Common myeloid progenitor, CD34-positive (primary cell): Measurements from ENCODE around the gene PTGES.
"Not testable (repeated sequence)": the region's sequence is repeated elsewhere in the genome, so short reads cannot be mapped to it uniquely, and the experiment has no call there.

Source experiments
- CTCF ChIA-PET: fragments of 350-600 bp; sonication (Branson Sonifier 250); formaldehyde crosslinking; loops from one replicate; lab custom pipeline; 2021; ENCODE audit warnings: antibody characterized with exemption; lab: Charles Lee
- POLR2A ChIA-PET: fragments of 350-600 bp; sonication (Branson Sonifier 250); formaldehyde crosslinking; loops from one replicate; lab custom pipeline; 2021; ENCODE audit warnings: antibody characterized with exemption; lab: Charles Lee
- DNase-seq, 3 donors: peaks; one replicate each; pipeline versions ENCODE4 v3.0.0 to v3.0.0-alpha.2; 2013
- H3K27ac ChIP-seq, 2 experiments: 1 replicate in 1 of 2; 2 replicates in 1 of 2; pipeline ENCODE4 v1.7.0; 2013; ENCODE audit warnings: inconsistent platforms in 2 of 2, low read length in 2 of 2, mild to moderate bottlenecking in 2 of 2, low read depth in 1 of 2, moderate library complexity in 1 of 2; ENCODE audit not compliant: severe bottlenecking in 2 of 2, insufficient read depth in 1 of 2, poor library complexity in 1 of 2
- H3K27me3 ChIP-seq, 5 experiments: replicated peaks in 2 of 5; 1 replicate in 3 of 5; 2 replicates in 2 of 5; pipeline versions ENCODE4 v1.6.1 to v1.7.0; 2013; ENCODE audit warnings: low read length in 4 of 5, mild to moderate bottlenecking in 2 of 5, moderate library complexity in 2 of 5, inconsistent platforms in 1 of 5; ENCODE audit not compliant: insufficient read depth in 5 of 5, control insufficient read depth in 4 of 5
- H3K36me3 ChIP-seq, 4 experiments: 1 replicate in 2 of 4; 2 replicates in 2 of 4; pipeline versions ENCODE4 v1.6.1 to v1.7.0; 2013; ENCODE audit warnings: low read length in 3 of 4, control low read depth in 1 of 4, mild to moderate bottlenecking in 1 of 4; ENCODE audit not compliant: control insufficient read depth in 4 of 4, insufficient read depth in 4 of 4
- H3K4me1 ChIP-seq, 4 experiments: 1 replicate in 3 of 4; 2 replicates in 1 of 4; pipeline versions ENCODE4 v1.6.1 to v1.7.1; 2013; ENCODE audit warnings: low read length in 3 of 4, mild to moderate bottlenecking in 3 of 4, control low read depth in 1 of 4, inconsistent platforms in 1 of 4, moderate library complexity in 1 of 4; ENCODE audit not compliant: control insufficient read depth in 4 of 4, insufficient read depth in 4 of 4; ENCODE audit errors: control extremely low read depth in 1 of 4
- H3K4me3 ChIP-seq, 7 experiments: 1 replicate in 4 of 7; 2 replicates in 3 of 7; pipeline versions ENCODE4 v1.5.1 to v1.7.0; 2013; ENCODE audit warnings: mild to moderate bottlenecking in 7 of 7, low read length in 6 of 7, moderate library complexity in 6 of 7, inconsistent platforms in 2 of 7, low read depth in 2 of 7, control low read depth in 1 of 7; ENCODE audit not compliant: insufficient read depth in 4 of 7, control insufficient read depth in 1 of 7; ENCODE audit errors: extremely low read depth in 1 of 7
- H3K9me3 ChIP-seq, 5 experiments: 1 replicate in 4 of 5; 2 replicates in 1 of 5; pipeline versions ENCODE4 v1.6.1 to v1.7.1; 2013; ENCODE audit warnings: low read length in 4 of 5, mild to moderate bottlenecking in 2 of 5, inconsistent platforms in 1 of 5, low read depth in 1 of 5, moderate library complexity in 1 of 5; ENCODE audit not compliant: control insufficient read depth in 4 of 5, insufficient read depth in 2 of 5; ENCODE audit errors: control extremely low read depth in 1 of 5
- WGBS: methylation state at CpG from one replicate; pipeline ENCODE4 v1.1.5; 2013; ENCODE audit not compliant: insufficient coverage; 5-methylcytosine and 5-hydroxymethylcytosine counted together

The PTGES gene

GRCh38 chr9:129749575-129749974 lies 3.3 kb downstream of the PTGES start:
- no peaks in the 10 kb centered on the region for H3K36me3 ChIP-seq
- POLR2A ChIA-PET: no interaction called here
- H3K9me3 ChIP-seq: no peaks in the 10 kb centered on the region
- H3K27me3 ChIP-seq: peaks cover 0 to 25% (median 15%) of the 10 kb centered on the region in 5 experiments
- H3K4me1 ChIP-seq: peaks cover 0 to 10% (median 7%) of the 10 kb centered on the region in 4 experiments
- no peak overlapping the region for H3K27ac ChIP-seq
- H3K4me3 ChIP-seq: no peak overlapping the region
- CTCF ChIA-PET: interaction anchor here (1.0 to 5.5 kb wide), 8 partner anchors 9 to 35 kb away, joined by 3 to 46 read pairs (median 4); no protein-coding TSS in a partner anchor
- 92% methylated on average over 6 of the region's 6 CpGs for WGBS
- DNase-seq: no peak

GRCh38 chr9:129749052-129749451 lies 3.8 kb downstream of the PTGES start:
- 100% methylated on average over 1 of the region's 4 CpGs for WGBS
- H3K27ac ChIP-seq, H3K36me3 ChIP-seq, H3K4me1 ChIP-seq, DNase-seq, H3K4me3 ChIP-seq, POLR2A ChIA-PET, H3K9me3 ChIP-seq: not testable (repeated sequence)
- CTCF ChIA-PET: interaction anchor here (1.0 to 5.5 kb wide), 5 partner anchors 9 to 35 kb away, joined by 3 to 46 read pairs (median 4); no protein-coding TSS in a partner anchor
- peaks cover 0 to 22% (median 16%) of the 10 kb centered on the region in 5 experiments for H3K27me3 ChIP-seq

GRCh38 chr9:129748249-129748648 lies 4.6 kb downstream of the PTGES start:
- peaks cover 0 to 9% (median 7%) of the 10 kb centered on the region in 4 experiments for H3K4me1 ChIP-seq
- no peak for DNase-seq
- H3K27me3 ChIP-seq: peaks cover 0 to 15% (median 9%) of the 10 kb centered on the region in 5 experiments
- ChIA-PET CTCF (interaction anchor here (5.5 kb wide), 1 partner anchor 8 kb away, joined by 46 read pairs; no protein-coding TSS in a partner anchor), POLR2A (no interaction called here)
- no peaks in the 10 kb centered on the region for H3K9me3 ChIP-seq
- no peak overlapping the region for H3K27ac ChIP-seq
- no peak overlapping the region for H3K4me3 ChIP-seq
- H3K36me3 ChIP-seq: no peaks in the 10 kb centered on the region
- 93% methylated on average over 5 of the region's 5 CpGs for WGBS

- POLR2A ChIA-PET: no interaction called here
- Histone ChIP-seq H3K36me3 (no peaks in the 10 kb centered on the region), H3K4me3 (no peak overlapping the region), H3K27ac (no peak overlapping the region), H3K9me3 (no peaks in the 10 kb centered on the region), H3K27me3 (peaks cover 0 to 6% (median 0%) of the 10 kb centered on the region in 5 experiments), H3K4me1 (no peaks in the 10 kb centered on the region)
- CTCF ChIA-PET: interaction anchor here (0.7 to 1.7 kb wide), 3 partner anchors 8 to 10 kb away, joined by 3 to 7 read pairs (median 3); no protein-coding TSS in a partner anchor
- DNase-seq: no peak
- WGBS: 82% methylated on average over 5 of the region's 9 CpGs
Observed at GRCh38 chr9:129746092-129746777, 6.6 kb downstream of the PTGES start.

- no peak for DNase-seq
- H3K27me3 ChIP-seq: peaks cover 0 to 6% (median 0%) of the 10 kb centered on the region in 5 experiments
- H3K36me3 ChIP-seq: no peaks in the 10 kb centered on the region
- POLR2A ChIA-PET: no interaction called here
- no peaks in the 10 kb centered on the region for H3K4me1 ChIP-seq
- no peak overlapping the region for H3K27ac ChIP-seq
- CTCF ChIA-PET: interaction anchor here (0.7 to 9.9 kb wide), 2 partner anchors 7 to 39 kb away, joined by 3 to 155 read pairs; no protein-coding TSS in a partner anchor
- no peaks in the 10 kb centered on the region for H3K9me3 ChIP-seq
- 100% methylated on average over 6 of the region's 7 CpGs for WGBS
- no peak overlapping the region for H3K4me3 ChIP-seq
Observed at GRCh38 chr9:129745200-129745599, 7.6 kb downstream of the PTGES start.

- Histone ChIP-seq H3K4me1 (peaks cover 0 to 6% (median 5%) of the 10 kb centered on the region in 4 experiments), H3K27me3 (peaks cover 0 to 17% (median 9%) of the 10 kb centered on the region in 5 experiments), H3K27ac (no peak overlapping the region), H3K36me3 (no peaks in the 10 kb centered on the region), H3K9me3 (no peaks in the 10 kb centered on the region), H3K4me3 (no peak overlapping the region)
- ChIA-PET POLR2A (no interaction called here), CTCF (interaction anchor here (0.7 to 9.9 kb wide), 5 partner anchors 10 to 48 kb away, joined by 3 to 155 read pairs (median 3); partner anchors contain the start of gene PTGES)
- DNase-seq: no peak
- WGBS: 95% methylated on average over 7 of the region's 13 CpGs
Observed at GRCh38 chr9:129740666-129741464, 12.0 kb downstream of the PTGES start.
